SK-MEL-5 (cell line): ENCODE results near the gene WDR82. TPM values are rescaled to one million over a fixed set of nuclear protein-coding genes. Genes with fewer than 3 reads are reported as not detected.

Source experiments
- DNase-seq: peaks from one replicate; pipeline ENCODE4 v3.0.0-alpha.2; 2016; ENCODE audit warnings: low read depth, low spot score
- in situ Hi-C: cut with HindIII; loops from 2 replicates; pipeline ENCODE4 v1.10.0; 2016; ENCODE audit warnings: low sequenced_read_pairs, high pct_unique_total_duplicates, low pct_unique_long_range_greater_than_20kb
- polyA plus RNA-seq, 2 experiments: library from polyadenylated mRNA; depleted of rRNA; stranded (reverse); fragments of >200 nt; gene quantifications; 2 replicates each; pipeline ENCODE4 v1.2.3, GENCODE V29; 2015
- total RNA-seq: library from RNA; depleted of rRNA; stranded (reverse); fragments of >200 nt; shearing (Covaris generic); gene quantifications from 2 replicates; pipeline ENCODE4 v1.2.3, GENCODE V29; 2014; rRNA removed

WDR82 gene, protein sequence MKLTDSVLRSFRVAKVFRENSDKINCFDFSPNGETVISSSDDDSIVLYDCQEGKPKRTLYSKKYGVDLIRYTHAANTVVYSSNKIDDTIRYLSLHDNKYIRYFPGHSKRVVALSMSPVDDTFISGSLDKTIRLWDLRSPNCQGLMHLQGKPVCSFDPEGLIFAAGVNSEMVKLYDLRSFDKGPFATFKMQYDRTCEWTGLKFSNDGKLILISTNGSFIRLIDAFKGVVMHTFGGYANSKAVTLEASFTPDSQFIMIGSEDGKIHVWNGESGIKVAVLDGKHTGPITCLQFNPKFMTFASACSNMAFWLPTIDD
- 42.4 and 44.2 TPM in 2 replicates for total RNA-seq
- 62.0 and 82.6 TPM in 2 replicates for polyA plus RNA-seq (2015; cell fraction: cytosol; rRNA removed)
- 21.0 and 21.3 TPM in 2 replicates for polyA plus RNA-seq (2015; cell fraction: nucleus; rRNA removed)

DNA sequence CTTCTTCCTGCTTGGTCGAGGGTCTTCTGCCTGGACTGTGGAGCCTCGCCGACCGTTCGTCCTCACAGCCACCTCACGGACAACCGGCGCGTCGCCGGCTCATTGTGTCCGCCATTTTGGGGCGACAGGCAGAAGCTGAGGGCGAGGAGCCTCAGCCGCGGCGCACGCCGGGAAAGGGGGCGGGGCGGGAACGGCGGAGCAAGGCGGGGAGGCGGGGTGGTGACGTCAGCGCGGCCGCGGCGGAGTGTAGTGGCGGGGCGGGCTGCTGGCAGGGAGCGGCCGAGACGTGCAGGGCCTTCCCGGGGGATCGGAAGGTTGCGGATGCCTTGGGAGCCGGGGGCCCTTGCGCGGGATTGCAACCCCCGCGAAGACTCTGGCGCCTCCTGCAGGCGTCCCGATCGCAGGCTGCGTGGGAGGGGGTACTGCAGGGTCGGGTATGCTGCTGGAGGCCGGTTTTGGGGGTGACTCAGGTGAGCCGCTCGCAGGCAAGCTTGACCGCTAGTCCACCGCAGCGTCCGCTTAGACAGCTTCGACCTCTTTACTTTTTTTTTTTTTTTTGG is at the start of gene WDR82:
TSS of gene WDR82 (minus strand) at position 140 of the 560 bp plus-strand sequence. CDS start 288 bp downstream, outside the sequence.
- peak; percentile 91 for DNase-seq
- in situ Hi-C loops: no loop called here

DNA sequence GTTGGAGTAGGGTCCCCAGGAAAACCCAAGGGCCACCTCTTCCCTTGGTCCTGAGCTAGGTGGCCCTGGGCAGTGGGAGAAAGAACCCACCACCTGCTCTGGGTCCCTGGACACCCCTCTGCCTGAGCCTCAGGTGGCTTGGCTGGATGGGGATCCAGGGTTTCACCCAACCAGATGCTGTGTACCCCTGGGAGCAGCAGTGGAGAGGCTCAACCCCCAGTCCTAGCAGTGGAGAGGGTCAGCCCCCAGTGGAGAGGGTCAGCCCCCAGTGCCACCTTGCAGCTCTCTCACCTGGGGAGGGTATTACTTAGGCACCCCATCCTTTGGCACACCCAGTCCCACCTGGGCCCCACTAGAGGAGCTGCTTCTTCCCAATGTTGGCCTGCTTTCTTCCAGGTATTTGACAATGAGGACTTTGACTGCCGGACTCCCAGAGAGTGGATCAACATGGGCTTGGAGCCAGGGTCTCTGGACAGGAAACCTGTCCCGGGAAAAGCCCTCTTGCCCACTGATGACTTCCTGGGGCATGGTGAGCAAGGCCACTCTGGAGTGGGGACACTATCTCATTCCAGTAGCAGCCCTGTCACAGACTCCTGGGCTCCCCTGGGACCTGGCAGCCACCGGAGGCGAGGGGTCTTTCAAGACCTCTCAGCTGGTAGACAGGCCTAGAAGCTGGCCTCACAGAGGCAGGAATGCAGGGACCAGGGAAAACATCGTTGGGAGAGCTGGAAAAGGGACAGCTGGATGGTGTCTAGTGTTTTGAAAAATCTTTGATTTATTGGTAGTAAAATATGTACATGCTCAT is 49.2 kb upstream of the WDR82 start:
- in situ Hi-C loops: no loop called here
- DNase-seq: no peak

DNA sequence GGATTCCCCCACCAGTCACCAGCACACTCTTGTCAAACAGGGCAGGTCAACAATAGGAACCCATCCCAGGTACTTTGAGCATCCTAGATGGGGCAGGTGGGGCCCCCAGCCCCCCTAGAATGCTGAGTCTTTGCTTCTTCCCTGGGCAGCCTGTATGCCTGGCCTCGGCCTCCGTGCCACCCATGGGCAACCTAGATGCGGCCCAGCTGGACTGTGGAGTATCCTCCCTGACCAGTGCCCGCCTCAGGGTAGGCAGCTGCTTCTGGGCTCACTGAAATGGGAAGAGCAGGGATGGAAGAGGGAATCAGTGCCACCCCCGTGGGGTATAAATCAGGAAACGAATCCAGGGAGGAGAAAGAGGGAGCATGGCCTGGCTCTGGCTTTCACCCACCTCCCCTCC is 48.5 kb upstream of the WDR82 start:
- in situ Hi-C loops: no loop called here
- DNase-seq: no peak

DNA sequence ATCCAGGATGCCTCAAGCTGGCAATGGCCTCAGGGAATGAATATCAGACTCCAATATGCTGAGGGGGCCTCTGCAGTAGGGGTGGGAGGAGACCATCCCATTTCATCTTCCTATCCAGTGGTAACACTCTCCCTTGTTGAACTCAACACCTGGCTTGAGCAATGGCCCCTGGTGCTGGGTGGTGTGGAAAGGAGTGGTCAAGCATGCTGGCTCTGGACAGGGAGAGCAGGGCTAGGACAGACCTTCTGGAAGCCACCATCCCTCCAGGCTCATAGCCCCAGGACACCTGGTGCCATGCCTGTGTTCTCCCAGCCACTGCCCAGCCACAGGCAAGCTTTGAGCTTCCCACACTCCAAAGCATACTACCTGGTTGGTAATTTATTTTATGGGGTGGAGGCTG is 47.2 kb upstream of the WDR82 start:
- in situ Hi-C loops: no loop called here
- no peak for DNase-seq

DNA sequence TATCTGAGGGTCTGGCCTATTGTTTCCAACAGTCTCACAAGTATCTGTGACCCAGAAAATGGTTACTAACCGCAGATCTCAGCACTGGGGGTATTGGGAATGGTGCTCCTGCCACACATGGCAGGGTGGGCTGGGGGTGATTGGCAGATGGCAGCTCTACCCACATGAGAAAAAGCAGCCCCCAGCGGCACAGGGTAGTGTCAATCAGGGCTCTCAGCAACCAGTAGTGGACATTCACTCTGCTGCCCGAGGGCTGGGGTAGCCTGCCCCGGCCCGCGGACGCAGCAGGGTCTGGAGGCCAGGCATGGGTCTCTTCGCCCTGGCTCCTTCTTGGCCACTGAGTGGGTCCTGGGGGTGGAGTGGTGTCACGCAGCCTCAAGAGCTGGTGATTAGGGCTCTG is 46.2 kb upstream of the WDR82 start:
- no peak for DNase-seq
- in situ Hi-C loops: no loop called here

DNA sequence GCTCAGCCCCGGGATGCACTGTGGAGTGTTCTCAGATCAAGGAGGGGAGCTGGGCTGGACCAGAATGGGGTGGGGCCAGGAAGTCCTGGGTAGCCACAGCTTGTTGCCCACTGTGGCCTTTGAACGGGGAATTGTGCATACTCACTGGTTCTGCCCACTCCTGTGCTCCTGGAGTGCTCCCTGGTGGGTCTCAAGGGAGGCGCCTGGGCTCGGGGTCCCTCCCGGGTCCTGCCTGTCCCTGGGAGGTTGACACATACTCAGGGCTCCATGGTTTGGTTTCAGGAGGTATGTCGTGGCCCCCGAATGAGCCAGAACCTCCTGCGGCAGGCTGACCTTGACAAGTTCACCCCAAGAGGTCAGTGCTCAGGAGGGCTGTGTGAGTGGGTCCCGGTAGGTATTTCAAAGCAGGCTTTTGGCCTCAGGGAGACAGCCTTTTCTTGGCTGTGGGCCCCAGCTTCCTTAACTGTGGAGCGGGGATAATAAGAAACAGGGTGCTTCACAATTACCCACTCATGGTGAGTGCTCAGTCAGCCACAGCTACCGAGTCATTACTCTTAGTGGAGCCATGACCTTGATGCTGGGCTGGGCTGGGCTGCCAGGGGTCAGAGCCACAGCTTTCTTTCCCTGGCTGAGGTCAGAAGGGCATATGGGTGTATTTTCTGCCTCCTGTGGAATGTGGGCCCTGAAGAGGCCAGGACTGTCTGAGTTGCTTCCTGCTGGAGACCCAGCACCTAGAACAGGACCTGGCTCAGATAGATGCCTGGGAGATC is 45.3 kb upstream of the WDR82 start:
- in situ Hi-C loops: no loop called here
- no peak for DNase-seq

DNA sequence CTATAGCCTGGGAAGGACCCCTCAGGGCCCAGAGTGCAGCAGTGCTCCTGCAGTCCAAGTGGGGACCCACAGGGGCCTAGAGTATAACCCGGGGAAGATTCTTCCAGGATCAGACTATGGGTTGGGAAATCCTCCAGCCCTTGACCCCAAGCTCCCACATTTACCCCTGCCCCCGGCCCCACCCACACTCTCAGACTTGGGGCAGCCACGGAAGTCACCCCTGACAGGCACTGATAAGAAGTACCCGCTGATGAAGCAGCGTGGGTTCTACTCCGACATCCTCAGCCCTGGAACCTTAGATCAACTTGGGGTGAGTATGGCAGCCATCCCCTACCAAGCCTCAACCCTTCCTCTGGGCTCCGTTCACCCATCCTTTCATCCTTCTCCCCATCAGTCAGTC is 44.0 kb upstream of the WDR82 start:
- no peak for DNase-seq
- in situ Hi-C loops: no loop called here

DNA sequence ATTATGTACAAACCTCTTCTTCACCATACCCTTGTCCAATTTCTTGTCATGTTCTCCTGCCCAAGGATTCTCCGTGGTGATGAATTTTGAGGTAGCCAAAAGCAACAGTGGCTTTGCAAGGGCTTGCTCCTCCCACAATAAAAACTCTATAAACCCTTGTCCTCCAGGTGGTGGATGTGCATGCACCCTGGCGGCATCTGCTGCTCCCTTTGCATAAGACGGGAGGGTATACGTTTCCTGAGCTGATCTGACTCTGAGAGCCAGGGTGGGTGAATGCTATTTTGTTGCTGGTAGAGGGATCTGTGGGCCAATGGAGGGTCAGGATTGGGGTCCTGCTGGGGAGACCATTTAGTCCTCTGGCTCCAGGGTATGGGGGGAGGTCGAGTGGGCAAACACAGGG is 43.0 kb upstream of the WDR82 start:
- no peak for DNase-seq
- in situ Hi-C loops: no loop called here

DNA sequence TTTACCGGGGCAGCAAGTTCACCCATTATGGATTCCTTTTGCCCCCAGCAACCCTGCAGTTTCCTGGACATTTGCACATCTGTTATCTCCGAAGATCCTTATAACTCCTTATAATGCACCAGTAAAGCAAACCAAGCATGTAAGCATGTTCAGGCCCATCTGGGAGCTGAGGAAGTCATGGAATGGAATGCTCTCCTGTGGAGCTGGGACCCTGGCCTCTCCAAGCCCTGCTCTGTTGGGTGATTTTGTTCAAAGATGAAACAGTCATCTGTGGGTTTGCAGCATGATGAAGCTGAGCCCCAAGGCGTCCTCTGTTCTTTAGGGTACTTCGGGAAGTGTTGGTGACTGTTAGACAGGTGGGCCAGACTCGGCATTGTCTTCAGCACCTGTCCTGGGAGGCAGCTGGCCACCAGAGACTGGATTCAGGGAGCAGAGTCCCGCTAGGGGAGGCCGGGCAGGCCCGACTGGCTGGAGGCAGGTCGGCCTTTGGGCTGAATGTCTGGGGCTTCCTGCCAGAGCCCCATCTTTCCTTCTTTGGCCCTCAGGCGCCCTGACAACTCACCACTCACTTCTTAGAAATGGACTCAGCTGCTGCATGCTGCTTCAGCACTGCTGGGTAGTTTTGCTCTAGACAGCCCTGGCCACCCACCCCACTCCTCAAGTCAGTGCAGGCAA is 41.6 kb upstream of the WDR82 start:
- no peak for DNase-seq
- in situ Hi-C loops: no loop called here

DNA sequence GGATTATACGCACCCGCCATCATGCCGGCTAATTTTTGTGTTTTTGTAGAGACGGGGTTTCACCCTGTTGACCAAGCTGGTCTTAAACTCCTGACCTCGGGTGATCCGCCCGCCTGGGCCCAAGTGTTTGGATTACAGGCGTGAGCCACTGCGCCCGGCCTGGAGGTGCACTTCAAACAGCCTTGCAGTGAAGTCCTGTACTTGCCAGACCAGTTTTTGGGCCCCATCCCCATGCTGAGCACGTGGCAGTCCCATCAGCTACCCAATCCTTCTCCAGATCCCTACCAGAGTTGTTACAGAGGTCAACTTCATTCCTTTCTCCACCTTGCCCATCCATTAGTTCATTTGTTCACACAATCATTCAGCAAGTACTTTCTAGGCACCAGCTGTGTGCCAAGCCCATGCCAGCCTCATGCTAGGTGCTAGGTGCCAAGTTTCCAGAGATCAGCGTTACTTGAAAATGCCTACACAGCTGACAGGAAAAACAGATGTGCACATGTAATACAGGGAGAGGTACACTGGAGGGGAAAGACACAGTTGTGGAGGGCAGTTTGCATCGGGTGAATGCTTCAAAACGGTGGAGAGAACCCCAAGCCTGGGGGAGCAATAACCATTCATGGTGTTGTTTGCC is 39.9 kb upstream of the WDR82 start:
- in situ Hi-C loops: no loop called here

DNA sequence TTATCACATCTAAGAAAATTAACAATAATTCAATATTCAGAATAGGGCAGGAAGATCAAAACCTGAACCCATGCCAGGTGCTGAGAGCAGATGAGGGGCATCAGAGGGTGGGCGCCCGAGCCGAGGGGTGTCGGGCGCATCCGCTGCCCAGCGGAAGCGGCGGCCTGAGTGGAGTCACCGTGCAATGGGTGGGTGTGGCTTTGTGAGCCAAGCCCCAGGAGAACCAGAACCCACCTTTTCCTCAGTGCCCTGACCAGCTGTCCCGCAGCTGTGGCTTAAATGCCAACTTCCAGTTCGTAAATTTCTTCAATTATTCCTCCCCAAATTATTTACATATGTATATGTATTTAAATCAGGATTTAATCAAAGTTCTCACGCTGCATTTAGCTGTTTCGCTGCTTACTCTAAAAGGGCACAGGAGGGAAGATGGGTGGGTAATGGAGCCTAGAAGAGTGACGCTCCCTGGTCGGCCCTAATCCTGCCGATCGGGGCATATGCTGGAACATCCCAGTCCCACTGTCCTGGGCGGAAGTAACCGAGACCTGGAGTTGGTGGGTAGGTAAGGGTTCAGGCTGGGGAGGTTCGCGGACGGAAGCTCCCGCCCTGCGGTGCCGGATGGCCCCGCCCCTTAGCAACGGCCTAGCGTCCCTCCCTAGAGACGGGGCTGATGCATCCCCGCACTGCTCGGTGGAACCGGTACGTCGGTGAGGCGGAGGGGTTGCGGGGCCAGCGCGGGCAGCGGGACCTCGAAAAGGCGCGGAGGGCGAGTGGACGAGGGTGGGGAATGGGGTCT is 39.0 kb upstream of the WDR82 start:
- no peak for DNase-seq
- in situ Hi-C loops: no loop called here

More for the DNA sequence above, 39.9 kb upstream of the WDR82 start:
- no peak for DNase-seq

DNA sequence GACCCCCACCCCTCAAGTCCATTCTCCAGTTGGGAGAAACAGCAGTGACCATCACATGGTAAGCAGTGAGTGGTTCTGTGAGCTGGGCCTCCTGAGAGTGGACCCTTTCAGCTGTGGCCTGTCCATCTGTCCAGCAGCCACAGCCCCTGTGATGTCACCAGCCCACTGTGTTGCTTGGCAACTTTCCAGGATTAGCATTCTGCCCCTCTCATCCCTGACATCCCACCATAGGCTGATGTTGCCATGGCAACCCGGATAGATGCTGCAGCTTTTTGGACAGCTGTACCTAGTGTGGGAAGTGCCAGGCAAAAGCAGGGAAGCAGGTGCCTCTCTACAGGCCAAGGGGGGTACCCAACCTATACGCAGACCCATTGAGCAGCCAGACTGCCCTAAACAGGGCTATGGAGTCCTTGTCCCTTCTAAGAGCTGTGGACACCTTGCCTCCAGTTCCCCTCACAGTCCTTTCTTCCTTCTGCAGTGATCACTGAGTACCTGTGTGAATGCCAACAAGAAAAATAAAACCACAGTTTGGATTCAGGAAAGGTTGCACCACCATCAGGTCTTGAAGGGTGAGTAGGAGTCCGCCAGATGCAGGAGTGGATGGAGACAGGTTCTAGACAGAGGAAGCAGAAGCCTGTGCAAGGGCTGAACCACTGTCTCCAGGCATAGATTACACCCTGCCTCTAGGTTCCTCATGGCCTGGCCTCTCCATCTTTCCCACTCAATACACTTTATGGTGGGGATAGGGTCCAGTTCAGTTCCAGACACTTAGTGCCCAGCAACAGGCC is 37.7 kb upstream of the WDR82 start, which contains the start of gene DNAH1:
TSS of gene DNAH1 (plus strand) at position 343 of the 788 bp plus-strand sequence. CDS start 6,124 bp downstream, outside the sequence.
- no peak for DNase-seq
- in situ Hi-C loops: no loop called here

DNA sequence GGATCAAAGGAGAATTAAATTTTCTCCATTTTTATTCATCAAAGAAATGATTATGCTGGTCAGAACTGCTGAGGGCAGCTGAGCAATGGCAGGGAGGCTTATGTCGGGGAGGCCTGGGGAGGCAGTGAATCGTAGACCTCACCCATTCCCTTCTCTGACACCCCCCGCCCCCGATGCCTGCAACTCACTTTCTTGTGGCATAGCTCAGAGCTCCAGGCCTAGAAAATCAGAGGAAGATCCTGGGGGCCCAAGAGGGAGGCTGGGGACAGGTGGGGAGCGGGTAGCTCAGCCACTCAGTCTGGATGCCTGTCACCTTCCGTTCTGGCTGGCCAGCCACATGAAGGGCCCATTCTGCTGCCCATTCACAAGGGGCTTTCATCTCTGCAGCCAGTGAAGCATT is 36.6 kb upstream of the WDR82 start:
- in situ Hi-C loops: no loop called here

DNA sequence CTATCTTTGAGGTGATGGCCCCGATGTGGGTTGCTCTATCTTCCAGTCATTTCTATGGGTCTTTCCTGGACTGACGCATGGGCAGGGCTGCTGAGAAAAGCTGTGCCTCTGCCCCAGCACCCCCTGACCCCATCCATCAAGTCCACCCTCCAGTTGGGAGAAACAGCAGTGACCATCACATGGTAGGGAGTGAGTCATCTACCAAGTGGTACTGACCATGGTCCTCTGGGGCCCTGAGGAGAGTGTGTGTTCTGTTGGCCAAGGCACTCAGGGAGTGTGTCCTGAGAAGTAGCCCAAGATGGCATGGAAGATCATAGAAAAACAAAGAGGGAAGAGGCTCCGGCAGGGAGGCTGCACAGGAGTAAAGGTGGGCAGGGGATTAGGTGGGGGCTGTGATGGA is 36.0 kb upstream of the WDR82 start:
- in situ Hi-C loops: no loop called here

More for the DNA sequence above, 36.6 kb upstream of the WDR82 start:
- DNase-seq: no peak

DNA sequence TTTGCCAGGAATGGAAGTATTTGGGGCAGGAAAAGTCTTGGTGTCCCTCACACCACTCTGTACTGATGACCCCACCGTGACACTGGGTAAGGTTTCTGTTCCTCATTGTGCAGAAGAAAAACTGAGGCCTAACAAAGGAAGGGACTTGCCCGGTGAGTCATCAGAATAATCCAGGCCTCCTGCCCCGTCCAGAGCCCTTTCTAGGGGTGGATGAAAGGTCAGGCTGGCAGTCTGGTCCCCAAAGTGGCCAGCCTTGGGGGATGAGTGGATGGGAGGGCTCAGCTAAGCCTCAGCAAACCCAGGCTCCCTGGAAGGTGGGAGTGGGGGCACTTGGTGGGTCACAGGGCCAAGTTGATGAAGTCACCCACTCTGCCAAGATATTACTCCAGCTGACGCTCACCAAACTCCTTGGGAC is 35.3 kb upstream of the WDR82 start:
- in situ Hi-C loops: no loop called here

More for the DNA sequence above, 36.0 kb upstream of the WDR82 start:
- no peak for DNase-seq

More for the DNA sequence above, 35.3 kb upstream of the WDR82 start:
- no peak for DNase-seq
